Measurements from ENCODE around the gene IMMP1L.

The IMMP1L gene

DNA sequence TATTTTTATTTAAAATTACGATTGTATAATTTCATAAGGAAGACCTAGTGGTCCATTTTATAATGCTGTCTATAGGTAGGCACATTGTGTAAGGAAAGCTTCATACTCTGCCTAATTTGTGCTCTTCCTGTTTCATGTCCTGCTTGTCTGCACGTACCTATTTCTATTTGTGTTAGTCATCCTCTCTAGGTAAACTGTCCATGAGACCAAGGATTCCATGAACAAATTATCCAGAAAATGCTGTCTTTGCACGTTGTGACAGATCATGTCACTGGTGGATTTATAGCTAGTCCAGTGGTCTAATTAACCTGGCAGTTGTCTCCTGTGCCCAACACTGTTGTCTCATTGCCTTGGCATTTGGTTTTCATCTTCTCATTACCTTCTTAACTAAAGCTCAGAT, 95.1 kb downstream of the IMMP1L start:
- TF ChIP-seq CTCF (conservative IDR thresholded peaks at IDR 0.05; ENCODE audit: low read length) (no peak), EZH2phosphoT487 (IDR thresholded peaks at IDR 0.05; ENCODE audit: borderline replicate concordance) (no peak)
- no peak overlapping the region for H3K4me2 ChIP-seq (ENCODE audit: low read depth, low read length, poor library complexity, severe bottlenecking)
- no peaks in the 10 kb centered on the region; the same call in 1 of the 2 replicates for H3F3A ChIP-seq (ENCODE audit: low read depth)

DNA sequence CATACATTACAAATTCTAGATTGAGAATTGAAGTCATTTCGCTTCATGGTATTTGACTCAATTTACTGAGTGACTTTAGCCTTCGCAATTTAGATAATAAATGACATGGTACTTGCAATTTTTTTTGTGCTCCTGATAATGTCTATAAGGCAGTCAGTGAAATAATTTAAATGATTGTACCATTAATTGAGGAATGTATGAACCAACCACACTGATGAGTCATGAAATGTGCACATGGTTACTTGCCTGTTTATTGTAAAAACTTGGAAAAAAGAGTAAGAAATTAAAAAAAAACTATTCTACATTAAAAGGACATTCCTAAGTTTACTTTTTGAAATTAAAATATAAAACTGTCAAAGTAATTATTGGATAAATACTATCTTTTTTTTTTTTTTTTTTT, 96.5 kb downstream of the IMMP1L start:
- H3K27me3 ChIP-seq (ENCODE audit: insufficient read depth, low read length, poor library complexity, severe bottlenecking), result no peaks in the 10 kb centered on the region
- peaks cover 5% of the 10 kb centered on the region for H3K4me1 ChIP-seq (ENCODE audit: insufficient read depth, low read length, poor library complexity, severe bottlenecking)
- H3K9me2 ChIP-seq (replicated peaks; ENCODE audit: low read depth, low read length), result no peaks in the 10 kb centered on the region
- no peak for TF ChIP-seq CTCF (conservative IDR thresholded peaks at IDR 0.05; ENCODE audit: low read length)
- H3F3A ChIP-seq (ENCODE audit: low read depth), result no peaks in the 10 kb centered on the region; the same call in 1 of the 2 replicates
- no peak overlapping the region for H3K4me2 ChIP-seq (ENCODE audit: low read depth, low read length, poor library complexity, severe bottlenecking)
- no peaks in the 10 kb centered on the region for H3K79me2 ChIP-seq (ENCODE audit: insufficient read depth, low read length)
- no peaks in the 10 kb centered on the region for H4K20me1 ChIP-seq (ENCODE audit: insufficient read depth, low read length, poor library complexity, severe bottlenecking)
- no peaks in the 10 kb centered on the region for H3K9me3 ChIP-seq (ENCODE audit: insufficient read depth, low read depth, low read length)
- H2AFZ ChIP-seq (ENCODE audit: low read length), result no peak overlapping the region
- no peak overlapping the region for H3K9ac ChIP-seq (ENCODE audit: low read depth, low read length, poor library complexity, severe bottlenecking)
- H3K36me3 ChIP-seq (ENCODE audit: insufficient read depth, low read length), result peaks cover 4% of the 10 kb centered on the region; the same call in 1 of the 2 replicates
- H3K4me3 ChIP-seq (ENCODE audit: low read length, poor library complexity, severe bottlenecking), result no peak overlapping the region

More for the DNA sequence above, 95.1 kb downstream of the IMMP1L start:
- H2AFZ ChIP-seq (ENCODE audit: low read length), result no peak overlapping the region
- no peaks in the 10 kb centered on the region for H3K79me2 ChIP-seq (ENCODE audit: insufficient read depth, low read length)
- peaks cover 5% of the 10 kb centered on the region for H3K4me1 ChIP-seq (ENCODE audit: insufficient read depth, low read length, poor library complexity, severe bottlenecking)
- no peak overlapping the region for H3K9ac ChIP-seq (ENCODE audit: low read depth, low read length, poor library complexity, severe bottlenecking)
- H3K4me3 ChIP-seq (ENCODE audit: low read length, poor library complexity, severe bottlenecking), result no peak overlapping the region
- H3K9me3 ChIP-seq (ENCODE audit: insufficient read depth, low read depth, low read length), result no peaks in the 10 kb centered on the region
- H4K20me1 ChIP-seq (ENCODE audit: insufficient read depth, low read length, poor library complexity, severe bottlenecking), result no peaks in the 10 kb centered on the region
- H3K9me2 ChIP-seq (replicated peaks; ENCODE audit: low read depth, low read length), result no peaks in the 10 kb centered on the region
- no peaks in the 10 kb centered on the region for H3K27me3 ChIP-seq (ENCODE audit: insufficient read depth, low read length, poor library complexity, severe bottlenecking)
- peaks cover 4% of the 10 kb centered on the region; the same call in 1 of the 2 replicates for H3K36me3 ChIP-seq (ENCODE audit: insufficient read depth, low read length)

DNA sequence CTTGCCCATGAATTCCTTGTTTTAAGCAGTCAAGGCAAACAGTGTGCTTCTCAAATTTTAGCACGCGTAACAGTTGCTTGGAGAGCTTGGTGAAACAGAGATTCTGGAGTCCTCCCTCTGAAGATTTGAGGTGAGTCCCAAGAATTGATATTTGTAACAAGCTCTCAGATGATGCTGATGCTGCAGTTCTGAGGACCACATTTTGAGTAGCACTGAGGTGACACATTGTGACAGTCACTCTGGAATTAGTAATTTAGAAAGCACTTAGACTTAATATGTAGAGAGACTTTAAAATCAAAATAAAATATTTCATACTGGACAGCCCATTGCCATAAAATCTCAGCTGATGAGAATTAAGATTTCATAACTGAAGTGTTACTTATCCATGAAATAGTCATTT, 101.2 kb downstream of the IMMP1L start:
- no peak overlapping the region for H2AFZ ChIP-seq (ENCODE audit: low read length)
- TF ChIP-seq CTCF (conservative IDR thresholded peaks at IDR 0.05; ENCODE audit: low read length) (no peak), EZH2phosphoT487 (IDR thresholded peaks at IDR 0.05; ENCODE audit: borderline replicate concordance) (no peak)
- H3K4me2 ChIP-seq (ENCODE audit: low read depth, low read length, poor library complexity, severe bottlenecking), result no peak overlapping the region
- no peaks in the 10 kb centered on the region for H4K20me1 ChIP-seq (ENCODE audit: insufficient read depth, low read length, poor library complexity, severe bottlenecking)
- H3K9ac ChIP-seq (ENCODE audit: low read depth, low read length, poor library complexity, severe bottlenecking), result no peak overlapping the region
- H3K9me3 ChIP-seq (ENCODE audit: insufficient read depth, low read depth, low read length), result no peaks in the 10 kb centered on the region
- no peaks in the 10 kb centered on the region for H3K27me3 ChIP-seq (ENCODE audit: insufficient read depth, low read length, poor library complexity, severe bottlenecking)
- no peaks in the 10 kb centered on the region for H3K36me3 ChIP-seq (ENCODE audit: insufficient read depth, low read length)
- no peaks in the 10 kb centered on the region for H3K79me2 ChIP-seq (ENCODE audit: insufficient read depth, low read length)
- no peak overlapping the region for H3K4me3 ChIP-seq (ENCODE audit: low read length, poor library complexity, severe bottlenecking)
- no peaks in the 10 kb centered on the region; the same call in 1 of the 2 replicates for H3F3A ChIP-seq (ENCODE audit: low read depth)
- no peaks in the 10 kb centered on the region for H3K9me2 ChIP-seq (replicated peaks; ENCODE audit: low read depth, low read length)
- peaks cover 5% of the 10 kb centered on the region for H3K4me1 ChIP-seq (ENCODE audit: insufficient read depth, low read length, poor library complexity, severe bottlenecking)
